ENCODE results near the gene PPP2R1B.

GRCh38 chr11:111731821-111732220 is 34.4 kb downstream of the PPP2R1B start:
- TF ChIP-seq, protein P1, sequence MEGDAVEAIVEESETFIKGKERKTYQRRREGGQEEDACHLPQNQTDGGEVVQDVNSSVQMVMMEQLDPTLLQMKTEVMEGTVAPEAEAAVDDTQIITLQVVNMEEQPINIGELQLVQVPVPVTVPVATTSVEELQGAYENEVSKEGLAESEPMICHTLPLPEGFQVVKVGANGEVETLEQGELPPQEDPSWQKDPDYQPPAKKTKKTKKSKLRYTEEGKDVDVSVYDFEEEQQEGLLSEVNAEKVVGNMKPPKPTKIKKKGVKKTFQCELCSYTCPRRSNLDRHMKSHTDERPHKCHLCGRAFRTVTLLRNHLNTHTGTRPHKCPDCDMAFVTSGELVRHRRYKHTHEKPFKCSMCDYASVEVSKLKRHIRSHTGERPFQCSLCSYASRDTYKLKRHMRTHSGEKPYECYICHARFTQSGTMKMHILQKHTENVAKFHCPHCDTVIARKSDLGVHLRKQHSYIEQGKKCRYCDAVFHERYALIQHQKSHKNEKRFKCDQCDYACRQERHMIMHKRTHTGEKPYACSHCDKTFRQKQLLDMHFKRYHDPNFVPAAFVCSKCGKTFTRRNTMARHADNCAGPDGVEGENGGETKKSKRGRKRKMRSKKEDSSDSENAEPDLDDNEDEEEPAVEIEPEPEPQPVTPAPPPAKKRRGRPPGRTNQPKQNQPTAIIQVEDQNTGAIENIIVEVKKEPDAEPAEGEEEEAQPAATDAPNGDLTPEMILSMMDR (IDR thresholded peaks at IDR 0.05; ENCODE audit: insufficient read depth, low read depth, low read length), result no peak
- no peak for TF ChIP-seq EZH2 (IDR thresholded peaks at IDR 0.05; ENCODE audit: insufficient read depth, low read length)

Measured in astrocyte (in vitro differentiated cells and primary cell).